GM18517 (cell line): ENCODE data around the gene DNMT1.

Source experiments
- ATAC-seq: cut with Tn5 transposase; IDR thresholded peaks from one replicate; pipeline ENCODE4 v1.9.1; 2021; ENCODE audit warnings: mild to moderate bottlenecking, moderate library complexity; ENCODE audit not compliant: unreplicated experiment

The DNMT1 gene

DNA sequence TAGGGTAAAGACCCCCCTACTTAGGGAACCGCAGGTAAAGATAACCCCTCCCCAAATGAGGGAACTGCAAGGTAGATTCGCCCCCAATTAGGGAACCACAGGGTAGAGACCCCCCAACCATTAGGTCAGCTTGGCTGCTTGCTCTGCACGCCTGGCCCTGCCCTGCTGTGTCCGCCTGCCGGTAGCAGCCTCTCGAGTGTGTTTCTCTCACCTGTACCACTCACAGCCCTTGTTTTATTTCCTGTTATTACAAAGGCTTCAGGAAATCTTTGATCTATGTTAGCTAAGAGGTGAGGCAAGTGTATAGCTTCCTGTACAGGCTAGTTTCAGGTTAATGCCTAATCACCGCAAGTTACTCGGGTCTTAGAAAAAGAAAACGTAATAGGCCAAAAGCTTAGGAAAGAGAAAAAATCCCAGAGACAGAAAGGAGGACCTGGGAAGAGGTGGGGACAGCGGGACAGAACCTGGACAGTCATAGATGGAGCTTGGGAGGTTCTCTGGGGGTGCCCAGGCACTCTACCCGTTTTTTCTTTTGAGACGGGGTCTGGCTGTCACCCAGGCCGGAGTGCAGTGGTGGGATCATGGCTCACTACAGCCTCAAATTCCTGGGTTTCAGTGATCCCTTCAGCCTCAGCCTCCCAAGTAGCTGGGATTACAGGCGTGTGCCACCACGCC is 51.9 kb downstream of the DNMT1 start:
- no peak for ATAC-seq

DNA sequence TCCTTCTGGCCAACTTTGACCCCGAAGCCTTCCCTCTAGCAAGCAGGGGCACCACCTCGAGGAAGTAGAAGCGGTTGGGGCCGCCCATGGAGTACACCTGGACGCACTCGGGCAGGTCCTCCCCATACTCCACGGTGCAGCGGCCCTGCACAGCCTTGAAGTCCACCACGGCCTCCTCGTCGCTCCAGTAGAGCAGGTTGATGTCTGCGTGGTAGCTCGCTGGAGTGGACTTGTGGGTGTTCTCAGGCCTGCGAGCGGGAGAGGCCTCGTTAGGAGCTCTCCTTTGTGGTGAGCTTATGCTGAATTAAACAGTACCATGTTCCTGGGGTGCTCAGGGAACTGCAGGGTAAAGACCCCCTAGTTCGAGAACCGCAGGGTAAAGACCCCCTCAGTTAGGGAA is 52.8 kb downstream of the DNMT1 start:
- no peak for ATAC-seq

DNA sequence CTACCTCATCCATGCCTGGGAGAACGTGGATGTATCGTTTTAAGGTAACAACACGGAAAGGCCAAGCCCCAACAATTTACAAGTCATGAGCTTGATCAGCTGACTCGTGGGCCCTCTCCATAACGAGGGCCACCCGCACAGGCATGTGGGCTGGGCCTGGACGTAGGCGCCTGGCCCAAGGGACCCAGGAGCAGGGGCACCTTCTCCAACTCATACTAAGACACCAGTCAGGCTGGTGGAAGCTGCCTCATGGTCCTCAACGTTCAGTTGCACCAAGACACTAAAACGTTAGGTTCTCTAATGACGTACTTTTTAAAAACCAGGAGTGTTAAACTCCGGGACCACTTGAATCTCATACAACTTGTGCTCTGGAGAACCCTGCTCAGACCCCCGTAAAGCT is 53.3 kb downstream of the DNMT1 start:
- no peak for ATAC-seq

DNA sequence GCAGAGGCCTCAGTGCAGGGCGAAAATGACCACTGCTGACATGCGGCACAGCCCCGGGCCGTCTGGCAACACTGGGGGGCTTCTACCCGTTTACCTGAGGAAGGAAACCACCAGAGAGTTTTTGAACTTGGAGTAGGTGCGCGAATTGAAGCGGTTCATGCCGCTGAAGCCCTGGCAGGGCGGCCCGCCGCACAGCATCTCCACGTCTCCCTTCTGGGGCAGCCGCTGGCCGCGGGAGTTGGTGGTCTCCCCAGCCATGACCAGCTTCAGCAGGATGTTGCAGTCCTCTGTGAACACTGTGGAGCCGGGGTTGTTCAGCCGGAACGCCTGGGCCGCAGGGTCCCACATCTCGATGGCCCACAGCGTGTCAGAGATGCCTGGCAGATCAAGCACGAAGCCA is 54.8 kb downstream of the DNMT1 start:
- no peak for ATAC-seq

DNA sequence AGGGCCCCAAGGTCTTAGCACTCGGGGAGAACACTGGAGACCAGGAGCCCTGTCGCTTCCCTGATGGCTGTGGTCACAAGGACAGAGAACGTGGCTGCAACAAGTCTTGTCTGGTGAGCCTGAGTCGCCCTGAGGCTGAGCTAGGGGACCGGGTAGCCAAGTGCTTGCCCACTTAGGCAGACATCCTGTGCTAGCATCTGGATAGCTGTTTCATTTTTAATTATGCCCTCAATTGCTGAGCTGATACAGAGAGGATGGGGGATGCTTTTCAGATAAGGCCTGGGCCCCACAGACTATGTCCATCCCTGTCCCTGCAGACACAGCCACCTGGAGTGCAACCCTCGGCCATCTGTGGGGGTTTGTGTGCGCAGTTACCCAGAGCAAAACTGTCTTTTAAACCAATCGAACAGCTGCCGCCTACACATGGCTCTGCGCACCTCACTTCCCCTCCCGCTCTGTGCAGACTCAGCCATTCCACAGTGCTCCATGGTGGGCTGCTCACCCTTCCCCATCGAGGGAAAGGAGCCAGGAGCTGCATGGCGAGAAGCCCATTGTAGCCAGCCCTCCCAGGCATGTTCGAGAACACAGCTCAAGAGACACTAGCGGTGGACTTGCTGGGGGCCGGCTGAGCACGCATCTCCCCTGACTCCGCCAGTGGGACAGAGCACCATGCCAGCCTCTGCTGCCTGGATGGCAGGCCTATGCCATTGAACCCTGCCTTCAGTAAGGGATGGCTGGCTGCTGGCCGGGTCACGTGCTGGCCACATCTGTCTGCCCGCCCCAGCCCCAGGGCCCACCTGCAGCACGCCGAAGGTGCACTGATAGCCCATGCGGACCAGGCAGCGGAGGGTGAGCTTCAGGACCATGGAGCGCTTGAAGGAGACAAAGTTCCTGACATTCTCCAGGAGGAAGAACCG is 55.6 kb downstream of the DNMT1 start:
- ATAC-seq = no peak

DNA sequence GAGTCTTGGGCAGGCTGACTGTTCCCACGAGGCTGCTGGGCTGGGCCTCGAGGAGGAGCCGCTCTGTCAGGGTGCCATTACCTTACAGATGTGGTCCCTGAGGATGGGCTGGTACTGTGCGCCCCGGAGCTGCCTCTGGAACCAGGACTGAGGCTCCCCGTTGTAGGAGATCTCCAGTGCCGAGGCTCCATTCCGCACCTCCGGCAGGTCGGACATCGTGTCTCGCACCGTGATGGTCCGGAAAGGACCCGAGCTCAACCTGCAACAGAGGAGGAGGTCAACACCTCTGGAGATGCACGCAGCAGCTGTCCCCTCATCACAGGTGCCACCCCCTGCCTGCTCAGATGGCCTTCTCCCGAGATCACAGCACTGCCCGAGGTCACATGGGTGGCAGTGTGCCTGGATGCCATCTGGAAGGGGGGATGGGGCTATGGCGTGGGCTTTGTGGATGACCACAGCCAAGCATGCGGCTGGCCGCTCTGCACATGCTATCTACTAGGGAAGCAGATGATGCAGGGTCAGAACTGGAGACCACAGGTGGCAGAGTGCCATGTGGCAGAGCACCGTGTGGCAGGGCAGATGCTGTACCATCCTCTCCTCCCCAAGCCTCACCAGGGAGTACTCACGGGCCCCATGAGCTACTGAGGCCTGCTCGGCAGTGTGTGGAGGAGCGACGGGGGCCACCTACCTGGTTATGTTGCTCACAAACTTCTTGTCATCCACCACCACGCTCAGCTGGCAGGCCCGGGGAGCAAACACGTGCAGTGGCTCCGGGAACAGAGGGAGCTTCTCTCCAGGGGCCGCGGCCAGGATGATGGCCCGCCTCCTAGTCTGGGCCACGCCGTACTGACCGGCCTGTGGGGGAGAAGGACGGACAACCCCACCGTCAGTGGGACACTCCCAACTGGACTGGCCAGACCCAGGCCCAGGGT is 56.7 kb downstream of the DNMT1 start:
- no peak for ATAC-seq

DNA sequence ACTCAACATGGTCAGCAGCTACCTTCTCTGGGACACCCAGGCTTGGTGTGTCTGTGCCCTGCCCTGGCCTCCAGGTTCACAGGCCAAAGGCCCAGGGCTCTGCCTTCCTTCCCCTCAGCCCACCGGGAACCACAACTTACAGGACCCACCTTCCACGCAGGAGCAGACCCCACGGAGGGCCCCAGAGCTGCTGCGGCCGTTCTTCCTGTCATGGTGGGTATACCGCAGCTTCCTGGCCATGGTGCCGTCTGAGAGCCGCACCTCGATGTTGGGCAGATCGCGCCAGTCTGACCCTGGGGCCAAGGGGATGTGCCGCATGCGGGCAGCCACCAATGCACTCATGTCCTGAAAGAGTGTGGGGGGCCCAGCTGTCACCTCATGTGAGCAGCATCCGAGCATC is 57.8 kb downstream of the DNMT1 start:
- no peak for ATAC-seq

DNA sequence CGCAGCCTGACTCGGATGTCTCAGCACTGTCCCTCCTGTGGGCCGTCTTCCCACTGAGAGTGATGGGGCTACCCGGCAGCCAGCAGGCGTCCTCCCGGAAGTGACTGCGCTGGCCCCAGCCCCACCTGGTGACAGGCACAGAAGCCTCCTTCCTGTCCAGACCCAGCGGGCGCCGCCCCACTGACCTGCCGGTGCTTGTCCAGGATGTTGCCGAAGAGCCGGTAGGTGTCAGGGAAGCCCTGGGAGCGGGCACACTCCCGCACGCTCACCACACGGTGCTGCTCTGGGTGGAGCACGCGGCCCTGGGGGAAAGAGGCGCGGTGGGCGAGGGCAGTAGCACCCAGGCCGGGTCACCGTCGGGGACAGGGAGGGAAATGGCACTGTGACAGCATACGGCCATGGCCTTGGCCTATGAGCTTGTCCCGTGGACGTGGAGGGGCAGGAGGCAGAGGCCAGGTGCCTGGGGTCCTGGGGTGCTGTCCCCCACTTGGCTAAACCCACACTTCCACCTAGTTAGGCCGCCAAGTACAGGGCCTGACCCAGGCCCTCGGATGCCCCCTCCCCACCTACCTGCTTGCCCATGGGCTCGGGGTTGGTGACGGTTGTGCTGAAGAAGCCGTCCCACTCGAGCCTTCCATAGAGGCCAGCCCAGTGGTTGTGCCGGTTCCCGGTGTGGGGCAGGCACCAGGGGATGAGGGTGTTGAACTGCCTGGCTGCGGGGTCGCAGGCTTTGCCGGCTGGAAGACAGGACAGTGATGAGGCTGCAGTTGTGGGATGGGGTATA is 59.0 kb downstream of the DNMT1 start:
- no peak for ATAC-seq

DNA sequence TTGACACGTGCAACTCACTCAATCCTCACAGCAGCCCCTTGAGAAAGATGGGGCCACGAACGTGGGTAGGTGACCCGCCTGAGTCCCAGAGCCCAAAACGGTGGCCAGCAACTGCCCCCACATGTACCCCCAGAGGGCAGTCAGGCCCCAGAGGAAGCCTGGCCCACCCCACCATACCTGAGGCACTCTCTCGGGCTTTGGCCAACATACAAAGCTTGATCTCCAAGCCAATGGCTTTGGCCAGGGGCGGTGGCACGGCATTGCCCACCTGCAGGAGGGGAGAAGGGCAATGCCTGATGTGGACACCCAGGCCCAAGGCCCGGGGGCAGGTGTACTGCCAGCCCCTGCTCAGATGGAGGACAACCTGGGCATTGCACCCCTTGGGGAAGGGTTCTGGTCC is 60.7 kb downstream of the DNMT1 start:
- ATAC-seq = no peak

DNA sequence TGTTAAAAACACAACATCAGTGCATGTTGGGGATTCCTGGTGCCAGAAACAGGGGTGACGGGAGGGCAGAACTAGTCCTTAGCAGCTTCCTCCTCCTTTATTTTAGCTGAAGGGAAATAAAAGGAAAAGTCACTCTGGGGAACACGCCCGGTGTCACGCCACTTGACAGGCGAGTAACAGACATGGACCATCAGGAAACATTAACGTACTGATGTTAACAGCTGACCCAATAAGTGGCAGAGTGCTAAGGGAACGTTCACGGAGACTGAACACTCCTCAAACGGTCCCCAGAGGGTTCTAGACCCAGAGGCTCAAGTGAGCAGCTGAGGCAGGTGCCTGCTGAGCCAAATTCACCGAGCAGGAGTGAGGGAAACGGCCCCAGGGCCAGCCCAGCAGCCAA is 61.2 kb downstream of the DNMT1 start:
- ATAC-seq = no peak

DNA sequence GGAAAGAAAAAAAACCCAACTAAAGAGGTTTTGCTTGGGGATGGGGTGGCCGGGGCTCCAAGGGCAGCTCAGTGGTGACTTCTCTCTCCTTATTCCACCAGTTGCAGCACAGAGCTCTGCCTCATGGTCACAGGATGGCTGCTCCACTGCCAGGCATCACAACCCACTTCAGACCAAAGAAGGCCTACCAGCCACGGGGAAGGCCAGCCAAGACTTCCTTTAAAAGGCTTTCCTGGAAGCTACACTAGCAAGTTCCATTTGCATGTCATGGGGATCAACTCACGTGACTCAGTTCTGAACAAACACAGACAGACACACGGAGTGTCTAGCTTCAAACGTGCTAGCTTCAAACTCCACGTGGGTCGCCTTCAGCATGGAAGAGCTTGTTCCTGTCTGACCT is 61.8 kb downstream of the DNMT1 start:
- no peak for ATAC-seq

DNA sequence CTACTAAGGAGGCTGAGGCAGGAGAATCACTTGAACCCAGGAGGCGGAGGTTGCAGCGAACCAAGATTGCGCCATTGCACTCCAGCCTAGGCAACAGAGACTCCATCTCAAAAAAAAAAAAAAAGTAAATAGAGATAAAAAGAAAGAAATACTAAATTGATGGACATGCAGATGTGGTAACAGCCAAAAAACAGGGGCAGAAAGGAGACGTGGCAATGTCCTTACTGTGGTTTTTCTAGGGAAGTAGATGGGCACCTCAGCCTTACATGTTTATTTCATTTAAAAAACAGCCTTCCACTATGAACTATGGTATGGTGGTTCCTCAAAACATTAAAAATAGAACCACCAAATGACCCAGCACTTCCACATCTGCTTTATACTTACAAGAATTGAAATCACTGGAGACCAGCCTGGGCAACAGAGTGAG is 68.5 kb downstream of the DNMT1 start:
- no peak for ATAC-seq

DNA sequence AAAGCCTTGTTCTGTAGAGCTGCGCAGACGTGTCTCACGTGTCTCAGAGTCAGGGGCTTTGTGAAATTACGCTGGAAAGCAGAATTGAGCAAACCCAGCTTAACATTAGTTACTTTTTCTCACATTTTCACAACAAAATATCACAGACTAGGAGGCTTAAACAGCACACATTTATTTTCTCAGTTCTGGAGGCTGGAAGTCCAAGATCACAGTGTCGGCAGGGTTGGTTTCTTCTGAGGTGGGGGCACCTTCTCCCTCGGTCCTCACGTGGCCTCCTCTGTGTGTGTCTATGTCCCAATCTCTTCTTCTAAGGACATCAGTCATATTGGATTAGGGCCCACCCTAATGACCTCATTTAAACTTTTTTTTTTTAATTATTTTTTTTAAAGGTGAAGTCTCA is 70.3 kb downstream of the DNMT1 start:
- no peak for ATAC-seq

DNA sequence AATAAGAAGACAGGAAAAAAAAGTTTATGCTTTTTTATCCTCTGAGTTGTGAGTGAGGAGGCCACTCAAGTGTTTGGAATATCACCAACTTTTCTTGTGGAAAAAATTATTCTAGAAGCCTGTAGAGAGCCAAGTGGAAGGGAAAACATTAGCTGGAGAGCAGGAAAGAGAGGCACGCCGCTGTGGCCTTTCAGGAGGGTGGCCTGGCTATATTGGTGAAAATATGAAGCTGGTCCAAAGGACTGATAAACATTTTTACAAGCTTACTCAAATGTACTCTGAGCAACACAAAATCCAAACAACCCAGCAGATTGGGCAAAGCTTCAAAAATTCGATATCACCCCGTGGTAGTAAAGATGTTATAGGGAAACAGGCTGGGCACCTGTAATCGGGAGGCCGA is 72.7 kb downstream of the DNMT1 start:
- ATAC-seq = no peak

DNA sequence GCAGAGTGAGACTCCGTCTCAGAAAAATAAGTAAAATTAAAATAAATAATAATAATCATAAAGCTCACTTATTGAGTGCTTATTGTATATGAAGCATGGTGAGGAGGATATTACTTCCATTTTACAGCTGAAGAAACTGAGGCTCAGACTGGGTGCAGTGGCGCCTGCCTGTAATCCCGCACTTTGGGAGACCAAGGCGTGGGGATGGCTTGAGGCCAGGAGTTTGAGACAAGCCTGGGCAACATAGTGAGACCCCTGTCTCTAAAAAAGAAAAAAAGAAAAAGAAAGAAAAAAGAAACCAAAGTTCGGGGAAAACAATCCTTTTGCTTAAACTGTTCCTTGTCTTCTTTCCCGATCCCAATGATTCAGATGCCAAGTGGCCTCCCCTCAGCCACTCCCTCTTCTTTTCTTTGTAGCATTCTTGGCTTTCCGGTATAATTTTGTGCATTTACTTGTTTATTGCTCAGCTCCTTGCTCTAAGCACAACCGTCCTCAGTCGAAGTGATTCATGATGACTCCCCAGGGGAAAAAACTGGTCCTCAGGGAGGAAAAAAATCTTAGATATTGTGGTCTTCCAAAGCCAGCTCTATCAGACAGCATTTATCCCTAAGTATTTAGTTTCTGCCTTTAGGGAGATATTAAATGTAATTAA is 74.1 kb downstream of the DNMT1 start:
- ATAC-seq = no peak

DNA sequence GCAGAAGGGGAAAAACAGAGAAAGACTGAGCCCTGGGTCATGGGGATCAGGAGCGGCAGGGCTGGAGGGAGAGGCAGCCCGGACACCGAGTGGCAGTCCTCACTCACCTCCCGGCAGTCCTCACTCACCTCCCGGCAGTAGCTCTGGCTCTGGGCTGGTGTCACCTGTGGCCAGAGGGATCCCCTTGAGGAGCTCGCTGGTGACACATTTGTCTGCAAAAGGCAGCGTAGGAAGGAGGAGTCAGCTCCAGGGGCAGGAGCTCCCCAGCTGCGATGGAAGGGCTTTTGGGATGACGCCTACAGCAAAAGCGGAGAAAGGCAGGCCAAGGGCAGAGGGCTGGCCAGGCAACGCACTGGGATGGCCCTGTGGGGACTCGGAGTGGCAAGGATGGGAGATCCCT is 75.8 kb downstream of the DNMT1 start:
- ATAC-seq = no peak

DNA sequence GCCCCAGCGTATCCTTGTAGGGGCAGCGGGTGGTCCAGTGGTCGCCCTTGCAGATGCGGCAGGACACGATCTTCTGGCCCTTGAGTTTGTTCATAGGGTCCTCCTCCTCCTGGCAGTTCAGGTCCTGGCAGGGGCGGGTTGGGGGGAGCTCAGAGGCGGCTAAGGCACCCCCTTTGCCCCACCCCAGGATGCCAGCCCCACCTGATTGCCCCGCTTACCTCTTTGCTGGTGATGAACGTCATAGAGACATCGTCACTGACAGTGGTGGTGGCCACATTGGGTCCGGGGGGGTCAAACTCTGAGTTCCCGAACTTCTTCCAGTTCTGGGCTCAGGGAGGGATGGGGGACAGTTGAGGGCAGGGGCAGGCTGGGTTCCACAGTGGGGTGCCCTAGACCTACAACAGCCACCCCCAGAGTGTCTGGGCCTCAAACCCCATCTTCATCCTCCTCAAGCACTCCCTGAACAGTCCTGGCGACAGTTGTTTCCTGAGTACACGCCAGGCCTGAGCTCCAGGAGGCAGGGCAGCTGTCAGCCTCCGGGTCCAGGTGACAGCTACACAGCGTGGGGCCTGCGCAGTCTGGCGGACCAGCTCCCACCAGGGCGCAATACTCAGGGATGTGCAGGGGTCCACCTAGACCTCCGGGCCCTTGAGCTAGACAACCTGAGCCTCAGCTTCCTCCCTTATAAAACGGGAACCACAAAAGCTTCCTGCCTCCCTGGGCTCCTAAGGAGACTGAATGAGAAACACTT is 77.7 kb downstream of the DNMT1 start:
- ATAC-seq = no peak

DNA sequence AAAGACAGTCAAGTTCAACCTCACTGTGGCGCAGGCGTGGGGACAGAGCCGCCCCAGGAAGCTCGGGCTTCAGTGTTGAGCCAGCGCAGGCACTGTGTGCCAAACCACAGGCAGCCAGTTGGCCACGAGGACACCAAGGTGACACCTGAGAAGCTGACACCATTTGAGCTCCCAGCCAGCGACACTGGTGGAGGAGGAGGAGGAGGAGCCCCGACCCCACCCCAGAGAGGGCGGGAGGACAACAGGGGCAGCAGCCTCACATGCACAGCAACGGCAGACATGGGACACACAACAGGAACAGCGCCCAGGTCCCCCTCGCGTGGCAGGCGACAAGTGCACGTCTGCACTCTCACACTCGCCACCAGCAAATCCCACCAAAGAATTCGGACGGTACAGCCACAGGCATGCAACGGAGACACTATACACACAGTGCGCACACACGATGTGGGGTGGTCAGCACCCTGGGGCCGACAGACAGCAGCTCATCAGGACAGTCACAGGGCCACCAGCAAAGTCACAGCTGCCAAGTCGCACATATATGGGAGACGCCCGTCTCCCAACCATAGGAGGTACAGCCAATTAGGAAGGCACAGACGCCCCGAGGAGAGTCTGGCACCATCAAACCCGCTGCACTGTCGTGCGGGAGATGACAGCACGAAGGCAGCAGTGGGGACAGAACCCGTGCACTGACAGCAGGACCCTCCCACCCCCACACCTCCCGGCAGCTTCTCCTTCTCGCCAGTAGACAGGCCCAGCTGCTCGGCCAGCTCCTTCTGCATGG is 78.5 kb downstream of the DNMT1 start:
- no peak for ATAC-seq
